Femur (tissue), 1 donor: ENCODE data around the gene HK1.
"Not testable (repeated sequence)": the region's sequence is repeated elsewhere in the genome, so short reads cannot be mapped to it uniquely, and the experiment has no call there.

Experiments
- DNase-seq: peaks from one replicate; pipeline ENCODE4 v3.0.0-alpha.2; 2017

HK1 gene

DNA sequence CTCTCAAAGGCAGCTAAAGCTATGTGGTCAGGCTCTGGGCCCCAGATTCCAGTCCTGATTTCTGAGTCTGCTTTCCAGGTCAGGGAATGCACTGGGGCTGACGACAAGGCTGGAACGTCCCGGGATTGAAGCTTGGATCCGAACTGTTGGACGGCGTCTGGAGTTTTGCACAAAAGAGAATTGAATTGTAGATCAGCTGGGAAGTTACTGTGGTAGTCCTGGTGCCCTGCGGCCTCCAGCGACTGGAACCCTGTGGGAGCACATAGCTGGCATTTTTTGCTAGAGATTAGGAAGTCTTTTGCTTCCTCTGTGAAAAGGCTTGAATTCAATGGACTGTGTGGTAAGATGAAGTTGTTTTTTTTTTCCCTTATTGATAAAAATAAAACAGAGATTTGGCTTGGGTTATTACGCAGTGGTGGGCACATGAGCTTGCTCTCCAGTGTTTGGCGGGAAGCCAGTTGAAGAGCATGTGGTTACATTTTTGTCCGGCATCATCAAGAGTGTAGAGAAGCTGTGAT is at the start of gene HK1:
TSS of gene HK1 (plus strand) at position 51 of the 518 bp plus-strand sequence.
- no peak for DNase-seq

DNA sequence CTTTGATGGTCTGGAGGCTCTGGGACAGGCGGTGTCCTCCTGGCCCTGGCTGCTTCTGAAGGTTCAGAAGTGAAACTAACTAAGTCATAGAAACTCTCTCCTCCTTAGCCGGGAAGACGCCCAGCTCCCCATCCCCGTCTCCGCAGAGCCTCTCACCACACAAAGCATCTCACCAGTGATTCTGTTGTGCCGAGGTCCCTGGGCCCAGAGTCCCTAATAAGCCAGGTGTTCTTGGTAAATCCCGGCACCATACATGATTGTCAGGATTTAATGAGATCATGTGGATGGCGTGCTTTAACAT is 48.7 kb upstream of the HK1 start:
- DNase-seq = no peak

DNA sequence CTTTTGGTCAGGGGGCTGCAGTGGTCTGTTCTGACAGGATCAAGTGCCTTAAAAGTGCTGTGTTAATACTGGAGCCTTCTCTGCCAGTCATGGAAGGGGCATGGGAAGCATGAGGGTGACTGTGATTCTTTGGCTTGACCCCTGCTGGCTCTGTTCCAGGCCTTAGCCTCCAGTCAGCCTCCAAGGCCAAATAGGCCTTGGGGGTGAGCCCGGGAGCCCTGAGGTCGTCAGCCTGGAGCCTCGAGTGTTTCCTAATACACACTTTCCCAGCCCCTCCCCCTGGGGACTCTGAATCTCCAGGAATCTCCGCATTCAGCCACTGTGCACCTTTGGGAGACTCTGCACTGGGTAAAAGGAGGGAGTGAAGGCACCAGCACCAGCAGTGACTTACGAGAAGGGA is 48.2 kb upstream of the HK1 start:
- no peak for DNase-seq

DNA sequence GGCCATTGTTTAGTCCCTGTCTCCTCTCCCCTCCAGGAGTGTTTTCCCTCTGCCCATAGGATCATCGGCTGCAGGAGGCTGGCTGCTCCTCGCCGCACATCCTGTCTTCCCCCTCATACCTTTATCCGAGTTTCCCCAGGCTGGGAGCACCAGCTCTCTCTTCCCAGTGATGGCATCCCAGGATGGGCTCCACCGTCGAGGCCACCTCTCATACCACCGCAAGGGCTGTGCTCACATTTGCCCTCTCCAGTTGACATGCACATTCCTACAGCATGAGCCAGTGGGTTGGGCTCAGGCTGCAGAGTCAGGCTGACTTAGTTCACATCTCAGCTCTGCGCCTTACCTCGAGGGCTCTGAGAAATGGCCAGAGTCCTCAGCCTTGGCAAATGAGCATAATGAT is 46.0 kb upstream of the HK1 start:
- no peak for DNase-seq

DNA sequence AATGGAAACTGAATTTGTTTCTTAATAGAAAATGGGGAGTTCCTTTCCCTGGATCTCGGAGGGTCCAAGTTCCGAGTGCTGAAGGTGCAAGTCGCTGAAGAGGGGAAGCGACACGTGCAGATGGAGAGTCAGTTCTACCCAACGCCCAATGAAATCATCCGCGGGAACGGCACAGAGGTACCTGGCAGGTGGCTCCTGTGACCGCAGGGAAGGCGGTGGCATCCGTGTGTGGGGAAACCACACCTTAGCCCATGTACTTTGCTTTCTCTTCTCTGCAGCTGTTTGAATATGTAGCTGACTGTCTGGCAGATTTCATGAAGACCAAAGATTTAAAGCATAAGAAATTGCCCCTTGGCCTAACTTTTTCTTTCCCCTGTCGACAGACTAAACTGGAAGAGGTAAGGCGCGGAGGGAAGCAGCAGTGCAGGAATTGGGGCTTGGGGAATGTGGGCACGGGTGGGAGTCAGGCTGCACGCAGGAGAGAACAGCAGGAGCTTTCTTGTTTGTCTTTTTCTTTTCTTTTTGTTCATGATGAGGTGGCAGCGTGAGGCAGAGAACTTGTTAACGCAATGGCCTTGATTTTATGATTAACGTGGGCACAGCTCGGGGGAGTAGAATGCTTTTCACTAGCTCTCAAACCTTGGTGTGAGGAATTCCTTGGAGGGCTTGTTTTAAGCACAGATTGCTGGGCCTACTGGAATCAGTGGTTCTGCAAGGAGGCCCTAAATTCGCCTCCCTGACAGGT is 45.4 kb upstream of the HK1 start:
- no peak for DNase-seq

DNA sequence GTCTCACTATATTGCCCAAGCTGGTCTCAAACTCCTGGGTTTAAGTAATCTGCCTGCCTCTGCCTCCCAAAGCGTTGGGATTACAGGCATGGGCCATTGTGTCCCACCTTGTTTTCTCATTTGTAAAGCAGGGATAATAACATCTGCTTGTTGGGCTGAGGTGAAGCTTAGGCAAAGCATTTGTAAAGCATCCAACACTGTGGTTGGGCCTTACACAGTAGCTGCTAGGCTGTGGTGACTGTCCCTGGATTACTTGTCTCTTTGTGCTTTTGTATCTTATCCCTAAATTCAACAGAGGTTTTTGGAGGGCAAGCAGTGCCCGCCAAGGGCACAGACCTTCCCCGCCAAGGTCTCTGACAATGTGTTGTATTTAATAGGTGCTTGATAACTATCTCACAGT is 43.8 kb upstream of the HK1 start:
- no peak for DNase-seq

DNA sequence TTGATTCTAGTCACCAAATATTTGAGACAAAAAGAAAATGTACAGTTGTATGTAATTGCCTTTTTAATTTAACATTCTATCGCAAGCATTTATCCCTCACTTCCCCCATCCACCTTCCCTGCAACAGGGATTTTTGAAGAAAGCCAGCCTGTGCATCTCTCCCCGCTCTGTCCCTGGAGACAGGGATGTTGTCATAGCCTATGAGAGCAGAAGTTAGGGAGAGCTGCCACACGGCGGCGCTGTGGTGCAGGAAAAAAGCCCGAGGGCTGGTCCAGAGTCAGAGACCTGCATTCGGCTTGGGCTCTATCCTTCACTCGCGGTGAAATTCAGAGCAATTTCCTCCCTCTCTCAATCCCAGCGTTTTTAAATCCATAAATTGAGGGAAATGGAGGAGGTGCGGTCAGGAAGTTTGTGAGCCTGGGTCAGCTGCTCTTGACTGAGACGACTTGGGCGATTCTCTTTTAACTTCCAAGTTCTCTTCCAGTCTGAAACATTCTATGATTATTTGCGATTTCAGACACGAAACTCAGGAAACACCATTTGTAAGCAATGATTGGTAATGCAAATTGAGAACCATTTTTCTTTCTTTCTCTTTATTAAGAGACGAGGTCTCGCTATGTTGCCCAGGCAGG is 40.7 kb upstream of the HK1 start:
- DNase-seq = peak; percentile 93

DNA sequence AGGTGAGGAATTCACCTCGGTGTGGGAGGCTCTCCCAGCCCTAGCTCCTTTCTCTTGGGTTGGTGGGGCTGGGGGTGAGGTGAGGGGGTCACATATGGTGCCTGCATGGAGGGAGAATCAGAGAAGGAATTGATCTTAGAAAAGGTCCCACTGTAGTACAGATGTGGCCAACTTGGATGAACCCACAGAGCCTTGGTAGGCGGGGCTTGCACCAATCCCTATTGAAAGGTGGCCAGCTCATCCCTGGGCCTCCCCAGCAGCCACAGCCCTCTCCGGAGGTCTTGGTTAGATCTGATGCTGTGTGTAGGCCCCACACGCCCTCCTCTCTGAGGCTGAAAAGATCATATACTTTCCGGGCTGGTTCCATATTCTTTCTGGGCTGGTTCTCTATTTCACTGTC is 39.2 kb upstream of the HK1 start:
- no peak for DNase-seq

DNA sequence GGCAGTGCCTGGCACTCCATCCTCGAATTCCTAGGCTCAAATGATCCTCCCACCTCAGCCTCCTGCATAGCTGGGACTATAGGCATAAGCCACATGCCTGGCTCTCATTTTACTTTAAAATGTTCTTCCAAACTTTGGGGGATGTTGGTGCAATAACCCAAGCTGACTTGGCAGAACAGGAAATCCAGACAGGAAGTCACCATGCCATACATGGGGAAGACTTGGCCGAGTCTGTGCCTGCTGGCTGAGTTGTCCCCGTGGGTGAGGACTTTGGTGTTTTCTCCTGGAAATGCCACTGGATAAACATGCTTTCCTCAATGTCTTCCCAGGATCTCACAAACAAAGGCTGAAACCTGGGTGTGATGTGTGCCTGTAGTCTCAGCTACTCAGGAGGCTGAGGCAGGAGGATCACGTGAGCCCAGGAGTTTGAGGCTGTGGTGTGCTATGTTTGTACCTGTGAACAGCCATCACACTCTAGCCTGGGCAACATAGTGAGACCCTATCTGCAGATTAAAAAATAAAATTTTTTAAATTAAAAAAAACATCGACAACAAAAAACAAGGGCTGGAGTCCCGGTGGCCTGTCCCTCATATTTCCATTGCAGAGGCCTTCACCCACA is 38.4 kb upstream of the HK1 start:
- DNase-seq = no peak

DNA sequence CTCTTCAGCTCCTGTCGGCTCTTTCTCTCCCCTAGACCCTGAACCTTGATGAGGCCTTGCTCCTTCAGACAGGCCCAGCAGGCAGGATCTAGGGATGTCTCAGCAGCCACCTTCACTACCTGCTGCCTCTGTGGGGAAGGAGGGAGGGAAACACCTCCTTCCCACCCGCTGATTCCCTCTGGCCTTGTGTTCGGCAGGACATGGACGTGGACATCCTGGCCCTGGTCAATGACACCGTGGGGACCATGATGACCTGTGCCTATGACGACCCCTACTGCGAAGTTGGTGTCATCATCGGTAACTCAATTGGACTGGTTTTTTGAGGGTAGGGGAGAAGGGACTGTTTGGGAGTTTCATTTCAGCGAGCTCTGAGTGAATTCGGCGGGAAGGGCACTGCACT is 37.8 kb upstream of the HK1 start:
- DNase-seq = no peak

DNA sequence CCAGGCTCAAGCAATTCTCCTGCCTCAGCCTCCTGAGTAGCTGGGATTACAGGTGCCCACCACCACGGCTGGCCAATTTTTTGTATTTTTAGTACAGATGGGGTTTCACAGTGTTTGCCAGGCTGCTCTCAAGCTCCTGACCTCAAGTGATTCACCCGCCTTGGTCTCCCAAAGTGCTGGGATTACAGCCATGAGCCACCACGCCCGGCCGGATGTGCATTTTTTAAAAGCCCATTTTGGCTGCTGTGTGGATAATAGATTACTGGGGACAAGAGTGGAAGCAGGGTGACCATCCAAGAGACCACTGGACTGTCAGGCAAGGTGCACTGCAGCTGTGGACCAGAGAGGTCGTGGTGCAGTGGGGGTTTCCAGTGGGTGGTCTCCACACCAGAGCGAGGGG is 36.7 kb upstream of the HK1 start:
- no peak for DNase-seq

DNA sequence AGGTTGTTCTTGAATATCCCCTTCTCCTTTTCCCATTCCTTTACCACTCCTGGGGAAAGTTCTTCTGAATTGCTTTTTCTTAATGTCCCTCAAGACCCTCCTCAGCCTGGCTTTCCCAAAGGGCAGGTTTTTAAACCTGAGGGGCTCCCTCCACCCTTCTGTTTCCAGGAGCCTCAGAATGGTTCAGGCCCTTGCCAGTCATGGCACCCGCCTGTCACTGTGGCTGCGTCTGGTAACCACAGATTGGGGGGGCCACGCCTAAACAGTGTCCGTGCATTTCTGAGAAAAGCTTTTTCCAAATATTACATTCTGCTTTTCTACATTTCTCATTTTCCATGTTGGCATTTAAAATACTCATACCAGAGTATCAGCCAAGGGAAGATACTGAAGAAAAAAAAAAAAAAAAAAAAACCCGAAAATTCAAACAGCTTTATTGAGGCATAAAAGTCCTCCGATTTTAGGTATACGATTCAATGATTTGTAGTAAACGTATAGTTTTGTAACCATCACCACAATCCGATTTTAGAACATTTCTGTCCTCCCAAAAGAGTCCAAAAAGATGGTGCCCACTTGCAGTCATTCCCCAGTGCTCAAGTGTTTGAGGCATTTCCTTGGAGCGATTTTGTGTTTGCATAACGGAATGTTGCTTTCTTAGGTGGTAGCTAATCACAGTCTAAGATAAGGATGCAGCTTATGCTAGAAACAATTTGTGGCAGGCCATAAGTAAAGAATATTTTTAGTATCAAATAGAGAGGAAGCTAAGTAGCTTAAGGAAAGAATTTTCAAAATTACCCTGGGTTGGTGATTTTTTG is 36.0 kb upstream of the HK1 start:
- no peak for DNase-seq

DNA sequence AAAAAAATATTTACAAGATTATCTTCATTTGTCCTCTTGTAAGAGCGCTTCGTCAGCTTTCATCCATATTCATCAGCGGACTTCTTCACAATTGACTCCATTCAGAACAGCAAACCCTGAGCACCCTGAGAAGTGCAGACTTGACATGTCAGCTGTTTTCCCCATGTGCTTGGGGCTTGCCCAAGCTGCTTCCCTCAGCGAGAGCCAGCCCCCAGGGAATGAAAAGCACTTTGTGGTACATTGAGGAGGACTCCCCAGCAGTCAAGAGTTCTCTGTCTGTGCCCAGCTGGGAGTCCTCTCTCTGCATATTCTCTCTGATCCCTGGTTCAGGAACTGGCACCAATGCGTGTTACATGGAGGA is 35.5 kb upstream of the HK1 start:
- DNase-seq = no peak

DNA sequence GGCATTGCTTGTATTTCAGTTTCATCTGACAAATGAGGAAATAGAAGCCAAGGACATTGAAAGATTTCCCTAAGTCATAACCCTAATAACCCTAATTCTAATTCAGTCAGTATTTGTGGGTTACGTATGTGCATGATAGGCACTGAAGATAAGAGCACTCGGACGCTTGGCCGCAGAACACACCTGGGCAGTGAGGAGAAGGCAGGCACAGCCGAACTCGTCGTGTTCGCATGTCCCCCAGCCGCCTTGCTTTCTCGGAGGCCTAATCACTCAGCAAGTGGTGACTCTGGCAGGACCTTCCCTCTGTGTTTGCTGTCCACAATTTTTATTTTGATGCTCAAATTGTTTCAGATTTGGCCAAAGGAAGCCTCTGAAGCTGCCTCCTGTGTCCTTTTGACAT is 34.5 kb upstream of the HK1 start:
- no peak for DNase-seq

DNA sequence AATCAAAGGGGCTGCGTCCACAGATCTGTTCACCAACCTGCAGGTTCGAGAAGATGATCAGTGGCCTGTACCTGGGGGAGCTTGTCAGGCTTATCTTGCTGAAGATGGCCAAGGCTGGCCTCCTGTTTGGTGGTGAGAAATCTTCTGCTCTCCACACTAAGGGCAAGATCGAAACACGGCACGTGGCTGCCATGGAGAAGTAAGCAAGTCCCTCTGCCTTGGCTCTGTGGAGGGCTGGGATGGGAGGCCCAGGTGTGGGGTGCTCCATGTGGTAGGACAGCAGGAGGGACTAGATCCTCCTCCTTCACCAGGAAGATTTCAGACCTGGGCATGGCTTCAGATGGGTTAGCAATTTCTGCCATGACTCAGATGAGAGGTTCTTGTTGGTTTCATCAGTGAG is 32.3 kb upstream of the HK1 start:
- no peak for DNase-seq

DNA sequence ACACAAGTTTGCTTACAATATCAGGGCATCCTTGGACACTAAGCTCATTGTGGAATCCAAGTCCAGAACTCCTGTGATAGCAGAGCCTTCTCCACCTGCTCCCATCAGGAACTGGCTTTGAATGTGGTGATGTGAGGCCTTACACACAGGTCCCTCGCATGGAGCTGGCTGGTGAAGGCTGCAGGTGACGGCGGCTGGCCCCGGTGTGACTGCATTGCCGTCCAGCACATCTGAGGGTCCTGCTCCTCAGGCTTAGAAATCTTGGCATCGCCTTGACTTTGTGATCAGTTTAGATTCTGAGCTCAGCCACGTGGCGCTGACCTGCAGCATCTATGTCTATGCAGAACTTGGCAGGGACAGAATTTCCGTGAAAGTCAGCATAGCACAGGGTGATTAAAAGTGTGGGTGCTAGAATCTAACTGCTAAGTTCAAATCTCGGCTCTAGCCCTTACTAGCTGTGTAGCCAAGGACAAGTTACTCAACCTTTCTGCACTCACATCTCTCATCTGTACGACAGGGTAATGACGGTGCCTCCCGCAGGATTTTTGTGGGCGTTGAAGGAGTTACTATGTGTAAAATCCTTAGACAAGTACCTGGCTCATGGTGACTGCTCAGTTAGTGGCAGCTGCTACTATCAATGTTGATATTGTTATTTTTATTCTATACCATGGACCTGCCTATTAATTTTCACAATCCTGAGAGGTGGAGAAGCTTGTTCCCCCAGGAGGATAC is 31.5 kb upstream of the HK1 start:
- DNase-seq = no peak

DNA sequence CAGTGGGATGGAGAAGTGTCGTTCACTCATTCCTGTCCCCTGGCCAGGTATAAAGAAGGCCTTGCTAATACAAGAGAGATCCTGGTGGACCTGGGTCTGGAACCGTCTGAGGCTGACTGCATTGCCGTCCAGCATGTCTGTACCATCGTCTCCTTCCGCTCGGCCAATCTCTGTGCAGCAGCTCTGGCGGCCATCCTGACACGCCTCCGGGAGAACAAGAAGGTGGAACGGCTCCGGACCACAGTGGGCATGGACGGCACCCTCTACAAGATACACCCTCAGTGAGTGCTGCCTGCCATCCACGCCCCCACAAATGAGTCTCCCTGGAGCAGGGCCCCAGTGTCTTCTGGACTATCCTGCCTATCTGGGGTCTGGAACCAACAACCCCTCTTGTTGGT is 31.0 kb upstream of the HK1 start:
- DNase-seq = no peak

DNA sequence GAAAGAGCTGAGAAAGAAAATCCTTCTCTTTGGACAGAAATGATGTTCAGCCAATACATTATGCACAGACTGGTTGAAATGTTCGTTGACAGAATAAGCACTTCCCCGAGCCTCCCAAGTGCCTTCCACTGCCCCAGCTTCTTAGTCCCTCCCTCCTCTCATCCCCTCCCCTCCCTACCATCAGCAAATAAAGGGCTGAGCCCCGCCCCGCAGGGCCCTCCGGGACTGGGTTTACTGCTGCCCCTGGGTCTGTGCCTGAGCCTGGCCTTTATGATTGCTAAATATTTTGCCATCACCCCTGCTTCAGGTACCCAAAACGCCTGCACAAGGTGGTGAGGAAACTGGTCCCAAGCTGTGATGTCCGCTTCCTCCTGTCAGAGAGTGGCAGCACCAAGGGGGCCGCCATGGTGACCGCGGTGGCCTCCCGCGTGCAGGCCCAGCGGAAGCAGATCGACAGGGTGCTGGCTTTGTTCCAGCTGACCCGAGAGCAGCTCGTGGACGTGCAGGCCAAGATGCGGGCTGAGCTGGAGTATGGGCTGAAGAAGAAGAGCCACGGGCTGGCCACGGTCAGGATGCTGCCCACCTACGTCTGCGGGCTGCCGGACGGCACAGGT is 30.1 kb upstream of the HK1 start:
- no peak for DNase-seq

DNA sequence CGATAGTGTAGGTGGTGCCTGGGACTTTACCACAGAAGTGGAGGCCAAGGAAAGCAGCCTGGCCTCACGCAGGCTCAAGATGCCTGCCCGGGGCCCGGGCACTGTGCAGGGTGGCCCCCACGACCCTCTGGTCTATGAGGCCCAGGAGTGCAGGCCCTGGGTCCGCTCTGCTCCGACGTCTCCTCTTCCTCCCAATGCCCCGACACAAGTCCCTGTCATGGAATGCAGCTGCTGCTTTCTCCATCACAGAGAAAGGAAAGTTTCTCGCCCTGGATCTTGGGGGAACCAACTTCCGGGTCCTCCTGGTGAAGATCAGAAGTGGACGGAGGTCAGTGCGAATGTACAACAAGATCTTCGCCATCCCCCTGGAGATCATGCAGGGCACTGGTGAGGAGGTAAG is 28.3 kb upstream of the HK1 start:
- DNase-seq = no peak

DNA sequence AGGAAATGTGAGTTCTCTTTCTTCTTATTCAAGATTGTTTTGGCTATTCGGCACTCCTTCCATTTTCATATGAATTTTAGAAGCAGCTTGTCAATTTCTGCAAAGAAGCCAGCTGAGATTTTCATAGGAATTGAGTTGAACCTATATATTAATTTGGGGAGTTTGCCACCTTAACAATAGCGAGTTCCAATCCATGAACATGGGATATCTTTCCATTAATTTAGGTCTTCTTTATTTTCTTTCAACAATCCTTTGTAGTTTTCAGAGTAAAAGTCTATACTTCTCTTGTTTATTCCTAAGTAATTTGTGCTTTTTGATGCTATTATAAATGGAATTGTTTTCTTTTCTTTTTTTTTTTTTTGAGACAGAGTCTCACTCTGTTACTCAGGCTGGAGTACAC is 26.9 kb upstream of the HK1 start:
- DNase-seq = not testable (repeated sequence)

DNA sequence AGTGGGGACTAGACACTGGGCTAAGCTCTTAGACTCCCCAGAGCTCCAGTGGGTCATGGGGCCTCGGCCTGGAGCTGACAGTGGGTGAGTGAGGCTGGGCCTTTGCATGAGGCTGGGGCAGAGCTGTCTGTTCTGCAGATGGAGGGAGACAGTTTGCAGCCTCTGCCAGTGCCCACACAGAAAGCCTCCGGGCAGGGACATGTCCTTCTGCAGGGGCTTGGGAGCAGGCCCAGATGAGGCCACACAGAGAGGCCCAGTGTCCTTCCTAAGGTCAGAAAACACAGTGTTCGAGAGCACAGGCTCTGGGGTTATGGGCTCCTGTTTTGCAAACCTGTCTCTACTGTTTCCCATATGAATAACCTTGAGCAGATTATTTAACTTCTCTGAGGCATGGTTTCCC is 25.1 kb upstream of the HK1 start:
- no peak for DNase-seq

DNA sequence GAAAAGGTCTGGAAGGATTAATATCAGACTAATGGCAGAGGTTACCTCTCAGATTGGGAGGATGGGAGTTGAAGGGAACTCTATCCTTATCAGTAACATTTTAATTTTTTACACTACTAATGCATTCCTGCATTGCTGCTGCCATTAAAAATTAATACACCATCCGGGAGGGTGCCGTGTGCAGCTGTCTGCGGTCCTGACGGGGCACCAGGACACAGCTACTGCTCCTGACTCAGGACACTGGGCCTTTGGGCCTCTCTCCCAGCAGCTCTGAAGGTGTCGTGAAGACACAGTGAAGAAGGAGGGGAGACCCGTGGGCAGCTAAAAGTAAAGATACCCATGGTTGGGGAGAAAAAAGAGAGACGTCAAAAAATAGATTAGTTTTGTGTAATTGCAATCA is 23.4 kb upstream of the HK1 start:
- DNase-seq = no peak
